ENCODE measurements around the gene RTN4RL2.

RTN4RL2 gene

GRCh38 chr11:57460022-57460757 is at the start of gene RTN4RL2:
RTN4RL2 (plus strand) TSS chr11:57460528; CDS start chr11:57460866, 338 bp downstream.
- peak; percentile 76 for DNase-seq

GRCh38 chr11:57413681-57414080 is 46.6 kb upstream of the RTN4RL2 start:
- no peak for DNase-seq

GRCh38 chr11:57414612-57415212 is 45.6 kb upstream of the RTN4RL2 start:
- DNase-seq = no peak

- no peak for DNase-seq
These were observed 43.9 kb upstream of the RTN4RL2 start for GRCh38 chr11:57416436-57416835.

GRCh38 chr11:57417056-57417455 is 43.3 kb upstream of the RTN4RL2 start:
- DNase-seq = no peak

GRCh38 chr11:57418131-57418530 is 42.2 kb upstream of the RTN4RL2 start:
- no peak for DNase-seq

GRCh38 chr11:57419146-57419545 is 41.2 kb upstream of the RTN4RL2 start:
- no peak for DNase-seq

- DNase-seq = no peak
These were observed 39.3 kb upstream of the RTN4RL2 start for GRCh38 chr11:57421066-57421465.

GRCh38 chr11:57421805-57422204 is 38.5 kb upstream of the RTN4RL2 start:
- DNase-seq = no peak

- DNase-seq = no peak
These were observed 37.7 kb upstream of the RTN4RL2 start for GRCh38 chr11:57422669-57423068.

GRCh38 chr11:57424137-57424791 is 36.1 kb upstream of the RTN4RL2 start:
- DNase-seq = no peak

- DNase-seq = peak; percentile 94
These were observed 35.4 kb upstream of the RTN4RL2 start for GRCh38 chr11:57424792-57425564.

- DNase-seq = peak; percentile 65
These were observed 34.5 kb upstream of the RTN4RL2 start for GRCh38 chr11:57425565-57426438.

GRCh38 chr11:57426439-57426928 is 33.8 kb upstream of the RTN4RL2 start:
- peak; percentile 65 for DNase-seq

- peak; percentile 90 for DNase-seq
These were observed 33.2 kb upstream of the RTN4RL2 start, which contains the start of gene SLC43A3 for GRCh38 chr11:57426929-57427726. SLC43A3 (minus strand) TSS chr11:57427121; CDS start chr11:57426172, 949 bp downstream.

GRCh38 chr11:57427727-57428082 is 32.6 kb upstream of the RTN4RL2 start:
- no peak for DNase-seq

- no peak for DNase-seq
These were observed 31.7 kb upstream of the RTN4RL2 start for GRCh38 chr11:57428643-57429042.

- no peak for DNase-seq
These were observed 30.4 kb upstream of the RTN4RL2 start for GRCh38 chr11:57429946-57430345.

- peak; percentile 10 for DNase-seq
These were observed 29.4 kb upstream of the RTN4RL2 start for GRCh38 chr11:57430952-57431351.

- peak; percentile 14 for DNase-seq
These were observed 28.2 kb upstream of the RTN4RL2 start for GRCh38 chr11:57432149-57432561.

- DNase-seq = peak; percentile 63
These were observed 27.6 kb upstream of the RTN4RL2 start for GRCh38 chr11:57432714-57433163.

All from activated effector memory CD4-positive, alpha-beta T cell treated with anti-CD3 and anti-CD28 coated beads, Interleukin-2, amount 50 U/mL, for 16 hours (primary cell).